GM23248 (cell line): ENCODE measurements around the gene CPM. TPM values are rescaled to one million over a fixed set of nuclear protein-coding genes. Genes with fewer than 3 reads are reported as not detected.

ENCODE experiments used
- DNase-seq: peaks from one replicate; pipeline ENCODE4 v3.0.0-alpha.2; 2015
- H2AFZ ChIP-seq: fragments of 200-600 bp; sonication (generic); 2 replicates; pipeline ENCODE4 v1.6.1; 2016; ENCODE audit warnings: antibody characterized with exemption
- H3F3A ChIP-seq: fragments of 200-600 bp; sonication (generic); 2 replicates; pipeline ENCODE4 v1.6.1; 2016; ENCODE audit warnings: mild to moderate bottlenecking, antibody characterized with exemption, mixed run types; ENCODE audit not compliant: insufficient read depth
- H3K27ac ChIP-seq: fragments of 200-600 bp; sonication (generic); 2 replicates; pipeline ENCODE4 v1.5.1; 2016; ENCODE audit warnings: mild to moderate bottlenecking
- H3K27me3 ChIP-seq: fragments of 200-600 bp; sonication (generic); replicated peaks from 2 replicates; pipeline ENCODE4 v1.6.1; 2016; ENCODE audit warnings: mild to moderate bottlenecking; ENCODE audit not compliant: insufficient read depth
- H3K36me3 ChIP-seq: fragments of 200-600 bp; sonication (generic); 2 replicates; pipeline ENCODE4 v1.6.1; 2016; ENCODE audit warnings: low read depth, mild to moderate bottlenecking
- H3K4me1 ChIP-seq: fragments of 200-600 bp; sonication (generic); 2 replicates; pipeline ENCODE4 v1.6.1; 2016; ENCODE audit warnings: mild to moderate bottlenecking; ENCODE audit not compliant: insufficient read depth
- H3K4me2 ChIP-seq: fragments of 200-600 bp; sonication (generic); one replicate; pipeline ENCODE4 v1.6.1; 2016; ENCODE audit warnings: mild to moderate bottlenecking; ENCODE audit not compliant: unreplicated experiment
- H3K4me3 ChIP-seq: fragments of 200-600 bp; sonication (generic); 2 replicates; pipeline ENCODE4 v1.5.1; 2016; ENCODE audit warnings: mild to moderate bottlenecking
- H3K79me2 ChIP-seq: fragments of 200-600 bp; sonication (generic); 2 replicates; pipeline ENCODE4 v1.6.1; 2016; ENCODE audit warnings: mild to moderate bottlenecking; ENCODE audit not compliant: insufficient read depth
- H3K9ac ChIP-seq: fragments of 200-600 bp; sonication (generic); 2 replicates; pipeline ENCODE4 v1.6.1; 2016; ENCODE audit warnings: mild to moderate bottlenecking
- H3K9me2 ChIP-seq: fragments of 200-600 bp; sonication (generic); 2 replicates; pipeline ENCODE4 v1.6.1; 2016; ENCODE audit warnings: mixed run types, mild to moderate bottlenecking, moderate library complexity; ENCODE audit not compliant: insufficient read depth
- H3K9me3 ChIP-seq: fragments of 200-600 bp; sonication (generic); one replicate; pipeline ENCODE4 v1.6.1; 2017; ENCODE audit warnings: low read depth
- H4K20me1 ChIP-seq: fragments of 200-600 bp; sonication (generic); 2 replicates; pipeline ENCODE4 v1.6.0; 2016; ENCODE audit not compliant: insufficient read depth
- EZH2 ChIP-seq: fragments of 200-600 bp; sonication (generic); IDR thresholded peaks from 2 replicates; pipeline ENCODE4 v1.6.1; 2018; ENCODE audit warnings: antibody characterized with exemption, mild to moderate bottlenecking; ENCODE audit not compliant: insufficient read depth, poor library complexity, severe bottlenecking
- EZH2phosphoT487 ChIP-seq: fragments of 200-600 bp; sonication (generic); IDR thresholded peaks from 2 replicates; pipeline ENCODE4 v1.6.1; 2018; ENCODE audit warnings: antibody characterized with exemption, moderate library complexity, mild to moderate bottlenecking, low read depth; ENCODE audit not compliant: insufficient read depth
- WGBS, 2 experiments: methylation state at CpG; one replicate each; pipeline ENCODE4 v1.1.6; 2015 to 2017; ENCODE audit warnings: low lambda C conversion rate in 2 of 2, low coverage in 1 of 2; ENCODE audit errors: missing lambda C conversion rate in 2 of 2; 5-methylcytosine and 5-hydroxymethylcytosine counted together
- in situ Hi-C: fragments of 300-500 bp; cut with MboI; formaldehyde crosslinking; loops from 2 replicates; pipeline ENCODE4 v1.15.0; 2020
- polyA plus RNA-seq: library from polyadenylated mRNA; unstranded; fragments of >200 nt; fragmentation: Nextera tagmentation; extraction: Ambion mirVana; gene quantifications from 2 replicates; pipeline ENCODE4 v1.2.1, GENCODE V29; 2016
- total RNA-seq: library from RNA; depleted of rRNA; stranded (reverse); fragments of >200 nt; shearing (Covaris generic); gene quantifications from 2 replicates; pipeline ENCODE4 v1.2.3, GENCODE V29; 2014

CPM gene
- total and polyA plus RNA-seq, 2 experiments from 2014 or later = 13.7 to 22.5 TPM

DNA sequence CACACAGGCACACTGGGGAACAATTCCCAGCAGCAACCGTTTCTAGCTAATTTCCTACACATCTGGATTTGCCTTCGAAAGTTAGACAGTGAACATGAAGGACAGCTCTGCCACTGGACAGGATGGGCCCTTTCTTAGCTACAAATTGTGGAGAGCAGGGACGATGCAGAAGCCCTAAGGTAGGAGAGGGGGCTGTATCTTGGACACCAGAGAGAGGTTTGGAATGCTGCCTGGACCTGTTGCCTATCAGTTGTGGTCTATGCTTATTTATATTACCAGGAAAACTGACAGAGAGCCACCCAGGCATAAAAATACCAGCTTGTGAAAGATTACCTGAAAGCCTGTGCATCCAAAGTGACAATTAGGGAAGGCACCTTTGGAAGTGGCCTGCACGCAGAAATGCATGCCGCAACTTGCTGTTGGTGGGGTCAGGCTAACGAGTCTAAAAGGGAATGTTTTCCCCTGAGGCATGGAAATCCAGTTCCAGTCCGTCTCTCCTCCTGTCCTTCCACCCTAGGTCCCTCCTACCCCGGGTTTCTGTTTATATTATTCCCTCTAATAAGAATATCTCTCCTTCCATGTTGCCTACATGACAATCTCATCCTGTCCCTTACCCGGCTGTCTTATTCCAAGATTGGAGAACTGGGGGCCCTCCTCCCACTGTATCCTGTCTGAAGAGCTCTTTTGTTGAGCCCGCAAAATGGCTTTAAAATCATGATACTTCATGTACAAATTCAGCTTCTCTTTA lies 64.8 kb downstream of the CPM start:
- H3K4me1 ChIP-seq = 0 out of 2 replicates have a peak, but pooled peaks cover 5% of the 10 kb centered on the region
- 87 to 88% methylated on average over 10 of the region's 10 CpGs for WGBS, 2 experiments
- in situ Hi-C loops = loop anchor here (25.0 kb wide), 1 partner anchor 369 kb away; the partner anchor contains the start of gene CPSF6
- no peaks in the 10 kb centered on the region for H3K36me3 ChIP-seq
- no peaks in the 10 kb centered on the region for H3K9me3 ChIP-seq
- TF ChIP-seq EZH2 (no peak), EZH2phosphoT487 (no peak)
- H3K9me2 ChIP-seq = no peaks in the 10 kb centered on the region
- no peak overlapping the region for H3K27ac ChIP-seq
- no peak overlapping the region for H3K4me2 ChIP-seq
- no peaks in the 10 kb centered on the region for H3F3A ChIP-seq
- H3K79me2 ChIP-seq = no peaks in the 10 kb centered on the region
- H2AFZ ChIP-seq = no peak overlapping the region
- no peak overlapping the region for H3K9ac ChIP-seq
- no peak overlapping the region for H3K4me3 ChIP-seq
- DNase-seq = no peak
- H3K27me3 ChIP-seq = no peaks in the 10 kb centered on the region
- H4K20me1 ChIP-seq = no peaks in the 10 kb centered on the region

DNA sequence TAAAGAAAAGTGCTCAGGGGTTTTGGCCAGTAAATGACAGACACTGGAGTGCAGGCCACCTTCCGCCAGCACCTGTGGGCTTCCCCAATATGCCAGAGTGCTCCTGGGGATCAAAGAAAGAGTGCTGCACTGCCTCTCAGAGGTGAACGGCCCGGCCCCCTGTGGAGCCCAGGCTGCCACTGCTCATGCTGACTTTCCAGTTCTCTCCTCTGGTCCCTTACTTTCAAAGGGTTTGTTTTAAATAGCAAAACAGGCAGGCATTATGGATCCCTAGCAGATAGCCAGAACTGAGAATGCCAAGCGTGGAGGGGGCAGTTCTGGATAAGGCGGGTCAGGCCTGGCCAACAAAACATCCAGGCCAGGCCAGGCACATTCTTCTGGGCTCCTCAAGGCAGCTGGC lies 65.4 kb downstream of the CPM start:
- no peaks in the 10 kb centered on the region for H3K9me2 ChIP-seq
- H3K27me3 ChIP-seq = no peaks in the 10 kb centered on the region
- WGBS, 2 experiments = 91% methylated on average over 5 of the region's 5 CpGs

DNA sequence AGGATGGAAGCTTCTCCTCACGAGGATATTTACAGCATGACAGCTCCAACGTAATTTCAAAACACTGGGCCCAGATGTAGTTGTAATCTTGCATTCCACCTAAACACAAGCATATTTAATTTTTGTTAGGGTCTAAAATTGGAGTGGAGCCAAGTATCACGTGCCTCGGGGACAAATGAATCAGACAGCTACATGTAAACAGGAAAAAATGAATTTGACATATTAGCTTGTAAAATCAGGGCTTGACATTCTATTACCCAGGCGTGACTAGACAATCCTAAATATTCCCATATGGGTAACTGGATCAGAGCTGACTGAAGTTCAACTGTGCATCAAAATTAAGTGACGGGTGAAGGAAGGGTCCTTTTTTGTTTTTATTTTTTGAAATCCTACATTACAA lies 66.0 kb downstream of the CPM start:
- Histone ChIP-seq H3K9ac (no peak overlapping the region), H3K9me2 (no peaks in the 10 kb centered on the region), H3K4me1 (0 out of 2 replicates have a peak, but pooled peaks cover 5% of the 10 kb centered on the region), H3K4me2 (no peak overlapping the region), H3K36me3 (no peaks in the 10 kb centered on the region), H2AFZ (no peak overlapping the region), H3K27ac (no peak overlapping the region), H3K27me3 (no peaks in the 10 kb centered on the region), H3F3A (no peaks in the 10 kb centered on the region), H4K20me1 (no peaks in the 10 kb centered on the region), H3K79me2 (no peaks in the 10 kb centered on the region), H3K4me3 (no peak overlapping the region), H3K9me3 (no peaks in the 10 kb centered on the region)
- in situ Hi-C loops = loop anchor here (25.0 kb wide), 1 partner anchor 370 kb away; the partner anchor contains the start of gene CPSF6
- no peak for DNase-seq
- no peak for TF ChIP-seq EZH2phosphoT487
- TF ChIP-seq EZH2 = no peak
- 53 to 56% methylated on average over 6 of the region's 6 CpGs for WGBS, 2 experiments

More for the DNA sequence above, 65.4 kb downstream of the CPM start:
- TF ChIP-seq EZH2 = no peak
- TF ChIP-seq EZH2phosphoT487 = no peak
- no peak for DNase-seq
- no peaks in the 10 kb centered on the region for H3F3A ChIP-seq
- no peaks in the 10 kb centered on the region for H3K36me3 ChIP-seq
- H3K79me2 ChIP-seq = no peaks in the 10 kb centered on the region
- in situ Hi-C loops = loop anchor here (25.0 kb wide), 1 partner anchor 370 kb away; the partner anchor contains the start of gene CPSF6
- no peak overlapping the region for H2AFZ ChIP-seq
- H3K4me3 ChIP-seq = no peak overlapping the region
- no peaks in the 10 kb centered on the region for H3K9me3 ChIP-seq
- no peak overlapping the region for H3K9ac ChIP-seq
- H3K27ac ChIP-seq = no peak overlapping the region
- no peak overlapping the region for H3K4me2 ChIP-seq
- 0 out of 2 replicates have a peak, but pooled peaks cover 5% of the 10 kb centered on the region for H3K4me1 ChIP-seq
- H4K20me1 ChIP-seq = no peaks in the 10 kb centered on the region

DNA sequence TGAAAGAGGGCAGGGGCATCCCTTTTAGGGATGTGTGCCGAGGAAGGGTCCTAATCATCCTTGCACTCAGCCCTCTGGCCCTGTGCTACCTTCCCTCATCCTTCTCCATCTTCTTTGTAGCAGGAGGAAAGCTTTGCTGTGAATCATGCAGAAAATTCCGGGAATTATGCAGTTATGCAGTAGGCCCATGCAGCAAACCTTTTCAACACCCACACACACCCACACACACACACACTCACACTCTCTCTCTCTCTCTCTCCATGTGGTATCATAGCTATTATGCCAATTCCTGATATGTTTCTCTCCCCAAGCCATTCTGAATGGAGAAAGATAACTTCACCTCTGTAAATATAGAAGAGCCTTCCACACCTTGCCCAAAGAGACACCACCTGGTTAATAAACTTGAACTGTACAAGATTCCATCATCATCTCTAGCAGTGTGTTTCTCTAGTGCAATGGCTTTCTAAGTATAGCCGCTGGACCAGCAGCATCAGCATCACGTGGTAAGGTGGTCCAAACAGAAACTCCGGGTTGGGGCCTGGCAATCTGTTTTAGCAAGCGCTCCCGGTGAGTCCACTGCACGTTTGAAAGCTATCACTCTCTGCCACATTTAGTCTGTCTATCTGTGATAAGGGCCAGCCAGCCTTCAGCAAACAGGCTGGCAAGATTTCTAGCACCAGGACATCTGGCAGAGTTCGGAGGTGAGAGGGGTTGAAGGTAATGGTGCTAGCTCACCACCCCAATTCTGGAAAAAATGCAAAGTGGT lies 67.4 kb downstream of the CPM start:
- Histone ChIP-seq H2AFZ (no peak overlapping the region), H3K36me3 (no peaks in the 10 kb centered on the region), H3K27me3 (no peaks in the 10 kb centered on the region), H3F3A (no peaks in the 10 kb centered on the region), H3K79me2 (no peaks in the 10 kb centered on the region), H3K27ac (no peak overlapping the region), H3K9me3 (no peaks in the 10 kb centered on the region), H3K4me3 (no peak overlapping the region), H3K4me2 (no peak overlapping the region), H3K9me2 (no peaks in the 10 kb centered on the region), H3K9ac (no peak overlapping the region), H3K4me1 (0 out of 2 replicates have a peak, but pooled peaks cover 5% of the 10 kb centered on the region), H4K20me1 (no peaks in the 10 kb centered on the region)
- WGBS, 2 experiments = 74 to 80% methylated on average over 9 of the region's 9 CpGs
- in situ Hi-C loops = loop anchor here (25.0 kb wide), 1 partner anchor 372 kb away; the partner anchor contains the start of gene CPSF6
- TF ChIP-seq EZH2 = no peak
- TF ChIP-seq EZH2phosphoT487 = no peak
- DNase-seq = no peak
